GM18867 (cell line): ENCODE measurements around the gene ZDHHC1.
A peak's percentile ranks its signal among the peaks of the same experiment; 100 is the strongest.

ENCODE experiments used
- ATAC-seq: cut with Tn5 transposase; IDR thresholded peaks from one replicate; pipeline ENCODE4 v1.9.1; 2021; ENCODE audit warnings: mild to moderate bottlenecking, moderate library complexity; ENCODE audit not compliant: unreplicated experiment

Gene ZDHHC1

DNA sequence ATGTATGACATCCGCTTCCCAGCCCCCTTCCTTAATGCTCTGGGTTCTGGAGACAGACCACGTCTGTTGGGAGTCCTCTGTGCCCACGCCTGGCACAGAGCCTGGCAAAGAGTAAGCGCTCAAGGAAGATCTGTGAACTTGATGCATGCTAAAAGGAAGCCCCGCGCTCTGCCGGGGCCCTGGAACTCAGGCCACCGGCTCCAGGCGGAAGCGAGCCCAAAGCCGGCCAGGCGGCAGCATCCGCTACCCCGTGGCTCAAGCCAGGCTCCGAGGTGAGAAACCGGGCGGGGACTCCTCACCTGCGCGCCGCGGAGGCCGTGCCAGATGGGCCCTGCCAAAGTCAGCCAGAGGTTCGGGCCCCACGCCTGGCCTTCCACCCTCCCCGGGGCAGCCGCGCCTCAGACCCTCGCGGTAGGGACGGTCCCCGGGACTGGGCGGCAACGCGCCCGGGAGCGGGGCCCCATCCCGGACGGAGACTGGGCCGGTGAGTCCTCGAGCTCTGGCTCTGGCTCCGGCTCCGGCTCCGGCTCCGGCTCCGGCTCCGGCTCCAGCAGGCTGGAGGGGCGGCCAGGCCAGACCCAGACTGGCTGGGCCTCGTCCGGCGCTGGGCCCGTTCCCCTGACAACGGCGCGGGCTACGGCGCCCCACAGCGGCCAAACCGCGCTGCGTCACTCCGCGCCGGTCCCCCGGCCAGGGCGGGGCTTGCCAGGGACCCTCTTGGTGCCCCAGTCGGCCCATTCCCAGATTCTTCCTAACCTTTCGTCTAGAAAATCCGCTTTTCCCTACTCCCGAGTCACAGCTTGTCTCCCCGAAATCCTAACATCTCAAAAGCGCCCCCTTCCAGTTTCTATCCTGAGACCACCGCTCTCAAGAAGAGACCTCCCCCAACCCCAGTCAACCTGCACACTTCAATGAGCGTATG is at the start of gene ZDHHC1:
ZDHHC1 (minus strand) TSS at position 606 of the 922 bp plus-strand sequence. CDS start 8,702 bp downstream, outside the sequence.
- ATAC-seq: peak; percentile 72

DNA sequence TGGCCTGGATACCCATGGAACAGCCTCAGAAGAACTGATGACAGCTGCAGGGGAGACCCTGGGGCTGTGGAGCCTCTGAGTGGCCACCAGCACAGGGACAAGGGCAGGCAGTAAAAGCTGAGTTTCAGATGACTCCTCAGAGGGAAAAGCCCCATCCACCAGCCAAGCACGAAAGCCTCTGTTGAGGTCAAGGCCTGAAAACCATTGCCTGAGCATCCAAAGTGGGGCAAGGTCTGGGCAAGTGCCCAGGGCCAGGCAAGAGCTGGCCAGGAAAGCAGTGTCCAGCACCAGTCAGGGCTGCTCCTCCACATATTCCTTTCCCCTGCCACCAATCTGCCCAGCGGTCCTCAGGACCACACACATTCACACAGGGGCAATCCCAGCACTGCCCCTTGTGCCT is 48.3 kb upstream of the ZDHHC1 start:
- no peak for ATAC-seq

GRCh38 chr16:67463691-67464090 is 47.4 kb upstream of the ZDHHC1 start:
- ATAC-seq: no peak

- no peak for ATAC-seq
Observed at GRCh38 chr16:67463059-67463458, 46.8 kb upstream of the ZDHHC1 start.

DNA sequence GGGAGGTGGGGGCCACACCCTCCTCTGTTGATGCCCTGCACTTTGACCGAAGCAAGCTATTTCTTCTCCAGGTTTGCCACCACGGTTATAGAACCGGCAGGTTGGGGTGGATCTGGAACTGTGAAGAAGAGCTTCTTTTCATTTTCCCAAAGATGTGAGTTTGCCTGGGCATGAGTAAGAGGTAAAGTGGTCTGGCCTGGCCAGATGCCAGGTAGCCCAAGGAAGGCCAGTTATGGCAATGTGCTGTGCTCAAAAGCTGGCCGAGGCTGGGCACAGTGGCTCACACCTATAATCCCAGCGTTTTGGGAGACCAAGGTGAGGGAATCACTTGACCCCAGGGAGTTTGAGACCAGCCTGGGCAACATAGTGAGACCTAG is 46.0 kb upstream of the ZDHHC1 start:
- no peak for ATAC-seq

DNA sequence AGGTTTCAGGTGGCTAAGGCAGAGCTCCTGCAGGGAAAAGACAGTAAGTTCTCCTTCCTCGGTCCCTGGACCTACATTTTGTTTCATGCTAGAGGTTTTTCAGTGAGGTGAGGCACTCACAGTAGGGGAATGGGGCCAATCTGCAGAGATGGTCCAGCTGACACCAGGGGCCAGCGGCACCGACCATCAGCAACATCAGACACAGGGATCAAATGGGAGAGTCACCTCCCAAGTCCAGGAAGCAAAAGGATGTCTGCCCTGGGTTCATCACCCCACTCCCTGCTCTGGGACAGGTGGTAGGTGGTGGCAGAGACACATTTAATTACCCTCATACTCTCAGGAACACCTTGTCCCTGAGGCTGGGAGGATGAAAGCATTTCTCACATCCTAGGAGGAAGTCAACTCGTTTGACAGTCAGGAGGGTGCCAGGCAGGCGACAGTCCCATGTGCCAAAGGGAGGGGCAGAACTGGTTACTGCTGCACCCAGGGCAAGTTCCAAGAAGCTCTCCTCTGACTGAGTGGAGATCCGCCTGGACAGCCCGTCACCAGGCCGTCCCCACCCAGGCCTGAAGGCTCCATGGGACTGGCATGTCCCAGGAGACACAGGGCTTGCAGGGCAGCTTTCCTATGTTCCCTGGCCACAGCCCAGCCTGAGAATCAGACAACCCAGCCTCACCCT is 45.5 kb upstream of the ZDHHC1 start:
- no peak for ATAC-seq

DNA sequence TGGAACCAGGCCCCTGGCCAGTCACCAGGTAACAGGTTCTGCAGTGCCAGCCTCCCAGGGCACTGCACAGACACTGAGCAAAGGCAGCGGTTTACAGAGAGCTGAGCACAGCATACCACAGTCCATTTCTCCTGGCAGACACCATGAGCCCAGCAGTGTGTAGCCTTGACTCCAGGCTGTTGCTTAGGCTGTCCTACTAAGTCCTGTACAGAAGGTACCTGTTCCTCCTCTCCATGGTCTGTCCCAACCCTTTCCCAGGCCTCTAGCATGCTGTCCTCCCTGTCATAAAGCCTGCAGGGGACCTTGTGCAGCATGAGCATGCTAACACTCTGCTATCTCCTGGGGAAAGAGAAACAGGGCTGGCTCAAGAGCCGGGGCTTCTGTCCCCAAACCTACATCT is 44.7 kb upstream of the ZDHHC1 start:
- no peak for ATAC-seq

- ATAC-seq: no peak
Observed at GRCh38 chr16:67460168-67460567, 43.9 kb upstream of the ZDHHC1 start.

GRCh38 chr16:67459861-67460150 is 43.5 kb upstream of the ZDHHC1 start:
- ATAC-seq: no peak

DNA sequence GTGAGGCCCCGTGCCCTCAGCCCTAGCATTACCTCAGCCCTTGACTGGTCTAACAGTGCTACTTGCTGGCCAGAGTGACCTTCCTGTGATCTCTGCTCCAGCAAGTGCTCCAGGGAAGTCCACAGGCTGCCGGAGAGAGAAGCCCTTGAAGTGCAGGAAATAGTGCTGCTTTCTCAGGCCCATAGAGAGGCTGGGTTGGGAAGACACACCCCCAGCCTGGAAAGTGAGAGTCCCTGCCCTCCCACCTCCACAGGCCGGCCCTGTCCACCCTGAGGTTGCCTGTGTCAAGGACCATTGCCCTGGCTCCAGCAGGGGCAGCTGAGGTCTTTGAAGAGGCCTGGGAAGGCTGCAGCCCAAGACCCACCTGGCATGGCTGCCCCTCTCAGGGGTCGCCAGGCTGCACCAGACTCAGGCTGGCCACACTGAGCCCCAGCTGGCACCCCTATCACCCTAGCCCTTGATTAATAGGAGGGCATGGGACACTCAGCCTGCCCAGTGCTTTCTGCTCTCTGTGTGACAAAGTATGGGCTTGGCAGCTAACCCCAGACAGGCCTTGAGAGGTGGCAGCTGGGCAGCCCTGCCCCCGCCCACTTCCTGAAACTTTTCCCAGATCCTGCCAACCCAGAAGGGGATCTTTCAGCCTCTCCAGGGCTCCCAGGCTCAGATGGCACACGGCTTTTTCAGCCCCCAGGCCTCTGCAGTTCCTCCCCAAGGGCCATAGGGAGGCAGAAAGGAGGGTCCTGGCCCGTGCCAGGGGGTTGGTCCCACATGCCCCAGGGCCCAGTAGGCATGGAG is 43.0 kb upstream of the ZDHHC1 start:
- no peak for ATAC-seq

GRCh38 chr16:67458121-67458641 is 41.9 kb upstream of the ZDHHC1 start:
- ATAC-seq: no peak

DNA sequence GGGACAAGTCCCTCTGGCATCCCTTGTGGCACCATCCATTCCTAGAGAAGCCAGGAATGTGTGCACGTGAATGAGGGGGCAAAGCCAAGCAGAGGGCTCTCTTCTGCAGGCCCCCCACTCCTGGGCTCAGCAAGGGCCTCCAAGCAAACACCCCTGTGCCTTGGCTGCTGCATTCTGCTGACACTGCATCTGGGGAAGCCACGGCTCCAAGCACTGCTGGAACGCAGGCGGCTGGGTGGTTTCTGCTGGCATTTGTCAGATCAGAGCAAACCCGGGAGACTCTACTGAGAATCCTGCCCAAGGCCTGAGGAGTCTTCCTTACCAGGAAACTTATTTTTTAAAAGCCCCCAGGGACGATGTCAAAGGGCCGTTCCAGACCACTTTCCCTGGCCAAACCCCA is 41.3 kb upstream of the ZDHHC1 start:
- ATAC-seq: no peak

DNA sequence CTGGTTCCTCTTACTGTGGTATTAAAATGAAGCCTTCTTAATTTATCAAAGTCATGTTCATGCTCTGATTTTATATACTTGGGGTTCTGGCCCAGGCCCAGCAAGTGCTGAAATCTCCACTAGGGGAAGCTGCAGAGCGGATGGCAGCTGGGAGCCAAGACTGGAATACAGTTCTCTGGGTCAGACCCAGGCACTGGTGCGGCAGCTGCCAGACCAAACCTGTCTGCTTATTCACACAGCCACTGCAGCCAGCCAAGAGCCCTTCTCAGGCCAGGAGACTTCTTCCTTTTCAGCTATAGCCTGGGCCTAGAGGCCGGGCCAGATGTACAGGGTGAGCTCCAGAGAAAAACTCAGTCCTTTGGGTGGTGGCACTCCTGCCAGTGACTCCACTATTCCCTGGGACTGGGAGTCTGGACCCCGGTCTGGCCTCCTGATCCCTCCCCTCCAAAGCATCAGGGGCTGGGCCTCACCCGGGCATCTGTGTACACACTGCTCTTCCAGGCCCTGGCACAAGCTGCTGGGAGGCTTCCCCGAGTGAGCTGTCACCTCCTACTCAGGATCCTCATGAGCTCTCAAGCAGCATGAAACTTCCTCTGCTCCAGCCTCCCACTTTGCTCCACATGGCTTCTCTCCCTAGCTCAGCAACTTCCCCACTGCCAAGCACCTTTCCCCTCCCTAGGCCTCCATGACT is 40.3 kb upstream of the ZDHHC1 start:
- ATAC-seq: no peak

- ATAC-seq: no peak
Observed at GRCh38 chr16:67454852-67455251, 38.6 kb upstream of the ZDHHC1 start.

DNA sequence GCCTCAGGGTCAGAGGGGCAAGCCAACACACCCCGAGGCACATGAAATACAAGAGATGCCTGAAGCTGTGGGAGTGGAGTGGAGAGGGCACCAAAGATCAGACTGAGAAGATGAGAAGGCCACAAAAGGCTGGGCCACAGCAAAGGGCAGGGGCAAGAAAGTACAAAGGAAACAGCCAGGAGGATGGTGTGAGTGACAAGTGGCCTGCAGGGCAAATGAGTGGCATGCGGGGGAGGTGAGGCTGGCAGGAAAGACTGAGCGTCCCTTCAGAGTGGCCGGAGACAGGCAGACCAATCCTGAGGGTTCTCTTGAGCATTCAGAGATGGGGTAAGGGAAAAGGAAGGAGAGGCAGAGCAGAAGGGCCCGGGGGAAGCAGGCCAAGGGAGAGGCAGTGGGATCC is 37.8 kb upstream of the ZDHHC1 start:
- no peak for ATAC-seq

DNA sequence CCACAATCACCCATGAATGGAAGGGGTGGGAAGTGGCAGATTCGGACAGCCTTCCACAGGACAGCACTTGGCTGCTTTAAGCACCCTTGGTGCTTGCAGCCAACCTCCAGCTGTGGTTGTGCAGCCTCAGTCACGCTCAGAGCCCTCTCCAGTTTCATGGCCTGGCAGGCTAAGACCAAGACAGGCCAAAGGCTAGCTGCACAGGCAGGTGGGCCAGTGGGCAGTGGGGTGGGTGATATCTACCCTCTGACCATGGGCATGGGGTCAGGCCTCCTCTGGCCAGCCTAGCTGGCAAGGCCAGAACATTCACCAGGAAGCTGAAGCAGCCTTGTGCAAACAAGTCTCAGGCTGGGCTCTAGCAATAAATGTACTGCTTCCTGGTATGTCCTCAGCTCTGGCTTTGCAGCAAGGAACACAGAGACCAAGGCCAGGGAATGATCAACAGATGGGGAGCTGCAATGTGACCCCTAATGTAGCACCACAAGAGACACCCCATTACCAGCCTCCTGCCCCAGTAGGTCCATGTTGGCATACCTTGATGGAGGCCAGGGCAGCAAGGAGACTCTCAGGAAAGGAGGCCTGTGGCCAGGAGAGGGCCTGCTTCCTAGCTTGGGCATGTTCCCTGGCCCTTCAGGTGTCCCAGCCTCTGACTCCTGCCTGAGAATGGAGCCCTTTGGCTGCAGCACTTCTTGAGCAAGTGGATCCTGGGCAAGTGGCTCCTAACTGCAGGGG is 35.6 kb upstream of the ZDHHC1 start:
- no peak for ATAC-seq

- ATAC-seq: no peak
Observed at GRCh38 chr16:67451061-67451703, 34.9 kb upstream of the ZDHHC1 start.

GRCh38 chr16:67449739-67450138 is 33.5 kb upstream of the ZDHHC1 start:
- no peak for ATAC-seq

- ATAC-seq: no peak
Observed at GRCh38 chr16:67449336-67449735, 33.1 kb upstream of the ZDHHC1 start.

DNA sequence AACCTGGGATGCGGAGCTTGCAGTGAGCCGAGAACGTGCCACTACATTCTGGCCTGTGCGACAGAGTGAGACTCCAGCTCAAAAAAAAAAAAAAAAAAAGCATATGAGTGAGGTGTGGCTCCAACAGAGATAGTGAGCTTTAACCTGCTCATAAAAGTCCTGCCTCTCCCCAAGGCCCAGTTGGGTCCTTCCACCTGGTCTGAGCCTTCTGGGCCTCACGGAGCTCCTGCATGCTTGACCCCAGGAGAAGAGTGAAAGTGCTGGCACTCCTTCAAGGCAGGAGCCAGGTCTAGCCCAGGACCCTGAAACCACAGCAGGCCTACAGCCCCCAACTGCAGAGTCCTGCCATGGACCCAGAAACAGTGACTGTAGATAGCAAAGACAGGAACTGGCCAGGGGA is 32.3 kb upstream of the ZDHHC1 start:
- ATAC-seq: no peak
